ENCODE results near the gene BMPR2. TPM values are rescaled to one million over a fixed set of nuclear protein-coding genes. Genes with fewer than 3 reads are reported as not detected.

BMPR2 gene
- total and polyA plus RNA-seq, 4 donors: 4.3 to 16.2 (median 7.7) TPM

DNA sequence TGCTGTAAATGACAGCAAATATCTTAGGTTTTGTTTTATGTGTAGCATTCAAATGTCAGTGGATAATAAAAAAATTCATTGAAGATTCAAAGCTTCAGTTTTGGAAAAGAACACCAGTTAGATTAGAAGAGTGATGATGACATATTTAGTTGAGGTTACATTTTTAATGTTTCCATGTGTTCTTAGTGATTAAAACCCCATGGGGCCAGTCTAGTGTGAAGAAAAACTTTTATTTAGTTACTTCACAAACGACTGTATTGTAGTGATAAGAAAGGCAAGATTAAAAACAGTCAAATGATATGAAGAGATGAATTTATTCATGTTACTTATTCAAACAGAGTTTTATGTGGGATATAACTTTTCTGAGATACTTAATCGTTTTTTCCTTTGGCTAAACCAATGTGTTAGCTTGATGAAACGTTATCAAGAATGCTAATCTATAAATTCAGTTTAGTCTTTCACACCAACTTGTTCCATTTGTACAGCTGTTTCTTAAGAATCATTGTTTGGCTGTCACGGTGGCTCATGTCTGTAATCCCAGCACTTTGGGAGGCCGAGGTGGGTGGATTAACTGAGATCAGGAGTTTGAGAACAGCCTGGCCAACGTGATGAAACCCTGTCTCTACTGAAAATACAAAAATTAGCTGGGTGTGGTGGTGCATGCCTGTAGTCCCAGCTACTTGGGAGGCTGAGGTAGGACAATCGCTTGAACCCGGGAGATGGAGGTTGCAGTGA lies 11.6 kb downstream of the BMPR2 start:
- no peak for DNase-seq (ENCODE audit: low spot score)
- H3K4me3 ChIP-seq (ENCODE audit: low read depth in 1 of 3, low read length in 3 of 3): no peak overlapping the region
- H3K4me1 ChIP-seq (ENCODE audit: control insufficient read depth in 4 of 4, insufficient read depth in 4 of 4, low read length in 3 of 4): peaks cover 0 to 4% (median 0%) of the 10 kb centered on the region in 4 donors
- no peak overlapping the region for H3K9ac ChIP-seq (ENCODE audit: low read depth in 1 of 2, low read length in 2 of 2)
- 87% methylated on average over 8 of the region's 8 CpGs for WGBS
- TF ChIP-seq EGR1 (IDR thresholded peaks at IDR 0.05; ENCODE audit: low read depth in 2 of 2) (no peak), FOXA1 (IDR thresholded peaks at IDR 0.05) (no peak), NR2F2 (IDR thresholded peaks at IDR 0.05) (no peak), SP1 (IDR thresholded peaks at IDR 0.05) (no peak), MAX (IDR thresholded peaks at IDR 0.05) (no peak), TAF1 (conservative IDR thresholded peaks at IDR 0.05) (no peak), RAD21 (IDR thresholded peaks at IDR 0.05) (no peak), CTCF (IDR thresholded peaks at IDR 0.05; ENCODE audit: low read depth, low read length, missing input control) (no peak), FOXA2 (IDR thresholded peaks at IDR 0.05) (no peak), GABPA (IDR thresholded peaks at IDR 0.05 in 1 of 2, conservative IDR thresholded peaks at IDR 0.05 in 1 of 2) (no peak), JUND (IDR thresholded peaks at IDR 0.05) (no peak)
- TF ChIP-seq, protein P1, sequence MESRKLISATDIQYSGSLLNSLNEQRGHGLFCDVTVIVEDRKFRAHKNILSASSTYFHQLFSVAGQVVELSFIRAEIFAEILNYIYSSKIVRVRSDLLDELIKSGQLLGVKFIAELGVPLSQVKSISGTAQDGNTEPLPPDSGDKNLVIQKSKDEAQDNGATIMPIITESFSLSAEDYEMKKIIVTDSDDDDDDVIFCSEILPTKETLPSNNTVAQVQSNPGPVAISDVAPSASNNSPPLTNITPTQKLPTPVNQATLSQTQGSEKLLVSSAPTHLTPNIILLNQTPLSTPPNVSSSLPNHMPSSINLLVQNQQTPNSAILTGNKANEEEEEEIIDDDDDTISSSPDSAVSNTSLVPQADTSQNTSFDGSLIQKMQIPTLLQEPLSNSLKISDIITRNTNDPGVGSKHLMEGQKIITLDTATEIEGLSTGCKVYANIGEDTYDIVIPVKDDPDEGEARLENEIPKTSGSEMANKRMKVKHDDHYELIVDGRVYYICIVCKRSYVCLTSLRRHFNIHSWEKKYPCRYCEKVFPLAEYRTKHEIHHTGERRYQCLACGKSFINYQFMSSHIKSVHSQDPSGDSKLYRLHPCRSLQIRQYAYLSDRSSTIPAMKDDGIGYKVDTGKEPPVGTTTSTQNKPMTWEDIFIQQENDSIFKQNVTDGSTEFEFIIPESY (IDR thresholded peaks at IDR 0.05): no peak
- TF ChIP-seq, protein P2, sequence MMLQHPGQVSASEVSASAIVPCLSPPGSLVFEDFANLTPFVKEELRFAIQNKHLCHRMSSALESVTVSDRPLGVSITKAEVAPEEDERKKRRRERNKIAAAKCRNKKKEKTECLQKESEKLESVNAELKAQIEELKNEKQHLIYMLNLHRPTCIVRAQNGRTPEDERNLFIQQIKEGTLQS (IDR thresholded peaks at IDR 0.05): no peak
- no peaks in the 10 kb centered on the region for H3K27me3 ChIP-seq (ENCODE audit: control insufficient read depth in 4 of 4, insufficient read depth in 4 of 4, low read length in 3 of 4)
- H3K36me3 ChIP-seq (ENCODE audit: control insufficient read depth in 4 of 4, insufficient read depth in 3 of 4, low read depth in 1 of 4, low read length in 3 of 4): peaks cover 0 to 4% (median 0%) of the 10 kb centered on the region in 4 donors
- no peak overlapping the region for H3K27ac ChIP-seq (ENCODE audit: low read depth in 1 of 2, low read length in 2 of 2)
- H3K9me3 ChIP-seq (ENCODE audit: control insufficient read depth in 4 of 4, low read length in 3 of 4): no peaks in the 10 kb centered on the region

DNA sequence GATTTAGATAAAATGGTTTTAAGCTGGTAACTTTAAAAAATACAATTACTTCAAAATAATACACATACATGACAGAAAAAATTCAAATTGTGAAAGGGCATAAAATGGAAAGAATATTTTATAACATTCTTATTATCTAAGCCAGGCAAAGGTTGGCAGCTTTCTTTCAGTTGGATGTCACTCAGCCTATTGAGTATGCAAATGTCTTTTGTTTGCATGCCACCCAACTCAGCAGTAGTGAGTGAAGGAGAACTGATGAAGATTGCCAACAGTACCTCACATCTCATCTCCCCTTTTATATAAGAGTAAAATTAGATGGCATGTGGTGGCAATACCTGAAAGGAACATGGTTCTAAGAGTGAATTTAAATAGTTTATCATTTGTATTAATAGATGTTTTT lies 24.8 kb downstream of the BMPR2 start:
- no peaks in the 10 kb centered on the region for H3K27me3 ChIP-seq (ENCODE audit: control insufficient read depth in 4 of 4, insufficient read depth in 4 of 4, low read length in 3 of 4)
- H3K4me3 ChIP-seq (ENCODE audit: low read depth in 1 of 3, low read length in 3 of 3): no peak overlapping the region
- DNase-seq (ENCODE audit: low spot score): no peak
- H3K27ac ChIP-seq (ENCODE audit: low read depth in 1 of 2, low read length in 2 of 2): no peak overlapping the region
- no peaks in the 10 kb centered on the region for H3K4me1 ChIP-seq (ENCODE audit: control insufficient read depth in 4 of 4, insufficient read depth in 4 of 4, low read length in 3 of 4)
- H3K36me3 ChIP-seq (ENCODE audit: control insufficient read depth in 4 of 4, insufficient read depth in 3 of 4, low read depth in 1 of 4, low read length in 3 of 4): no peaks in the 10 kb centered on the region
- TF ChIP-seq HNF4G (IDR thresholded peaks at IDR 0.05) (no peak), YY1 (IDR thresholded peaks at IDR 0.05) (no peak), TAF1 (conservative IDR thresholded peaks at IDR 0.05) (no peak), EGR1 (IDR thresholded peaks at IDR 0.05; ENCODE audit: low read depth in 2 of 2) (no peak), FOXA1 (IDR thresholded peaks at IDR 0.05) (no peak), JUND (IDR thresholded peaks at IDR 0.05) (no peak), MAX (IDR thresholded peaks at IDR 0.05) (no peak), NR2F2 (IDR thresholded peaks at IDR 0.05) (no peak), GABPA (IDR thresholded peaks at IDR 0.05 in 1 of 2, conservative IDR thresholded peaks at IDR 0.05 in 1 of 2) (no peak), HNF4A (conservative IDR thresholded peaks at IDR 0.05) (no peak), CTCF (IDR thresholded peaks at IDR 0.05; ENCODE audit: low read depth, low read length, missing input control) (no peak), RXRA (IDR thresholded peaks at IDR 0.05) (no peak)
- TF ChIP-seq, protein P2 (IDR thresholded peaks at IDR 0.05): no peak
- TF ChIP-seq, protein P1 (IDR thresholded peaks at IDR 0.05): no peak
- H3K9me3 ChIP-seq (ENCODE audit: control insufficient read depth in 4 of 4, low read length in 3 of 4): no peaks in the 10 kb centered on the region
- no peak overlapping the region for H3K9ac ChIP-seq (ENCODE audit: low read depth in 1 of 2, low read length in 2 of 2)

All from liver (tissue), 9 donors.